ENCODE results near the gene HMBS.
"Not testable (repeated sequence)": the region's sequence is repeated elsewhere in the genome, so short reads cannot be mapped to it uniquely, and the experiment has no call there.

Gene HMBS

GRCh38 chr11:119084663-119085436, at the start of gene HMBS:
HMBS (plus strand) TSS chr11:119084881; CDS start chr11:119085034, 153 bp downstream.
- peak; percentile 98 for DNase-seq

GRCh38 chr11:119038884-119039283, 45.8 kb upstream of the HMBS start:
- no peak for DNase-seq

GRCh38 chr11:119039471-119039870, 45.2 kb upstream of the HMBS start:
- DNase-seq = not testable (repeated sequence)

GRCh38 chr11:119041821-119042514, 42.7 kb upstream of the HMBS start:
- no peak for DNase-seq

GRCh38 chr11:119042927-119043326, 41.8 kb upstream of the HMBS start:
- no peak for DNase-seq

- DNase-seq = no peak
These were observed 40.0 kb upstream of the HMBS start for GRCh38 chr11:119044708-119045107.

- no peak for DNase-seq
These were observed 38.2 kb upstream of the HMBS start for GRCh38 chr11:119046489-119046888.

- DNase-seq = no peak
These were observed 37.5 kb upstream of the HMBS start for GRCh38 chr11:119047205-119047604.

GRCh38 chr11:119048644-119049043, 36.0 kb upstream of the HMBS start:
- DNase-seq = no peak

- no peak for DNase-seq
These were observed 35.6 kb upstream of the HMBS start for GRCh38 chr11:119049081-119049480.

- no peak for DNase-seq
These were observed 33.1 kb upstream of the HMBS start for GRCh38 chr11:119051440-119052162.

- DNase-seq = no peak
These were observed 32.4 kb upstream of the HMBS start for GRCh38 chr11:119052163-119052814.

GRCh38 chr11:119054418-119054817, 30.3 kb upstream of the HMBS start:
- no peak for DNase-seq

- DNase-seq = peak; percentile 68
These were observed 28.8 kb upstream of the HMBS start for GRCh38 chr11:119055901-119056300.

- DNase-seq = peak; percentile 80
These were observed 28.2 kb upstream of the HMBS start for GRCh38 chr11:119056421-119056999.

GRCh38 chr11:119057000-119057769, 27.5 kb upstream of the HMBS start, which contains the start of gene HYOU1:
HYOU1 (minus strand) TSS chr11:119057205; CDS start chr11:119056160, 1,045 bp downstream.
- DNase-seq = peak; percentile 99

- DNase-seq = not testable (repeated sequence)
These were observed 25.6 kb upstream of the HMBS start for GRCh38 chr11:119059128-119059527.

- DNase-seq = no peak
These were observed 23.4 kb upstream of the HMBS start for GRCh38 chr11:119061256-119061655.

- no peak for DNase-seq
These were observed 21.9 kb upstream of the HMBS start for GRCh38 chr11:119062779-119063178.

GRCh38 chr11:119065369-119065768, 19.3 kb upstream of the HMBS start:
- no peak for DNase-seq

GRCh38 chr11:119067371-119068222, 17.1 kb upstream of the HMBS start, which contains the start of gene VPS11:
VPS11 (plus strand) TSS chr11:119067818; CDS start chr11:119067824, 6 bp downstream.
- DNase-seq = peak; percentile 96
